ENCODE results near the gene RETN.

Gene RETN

DNA sequence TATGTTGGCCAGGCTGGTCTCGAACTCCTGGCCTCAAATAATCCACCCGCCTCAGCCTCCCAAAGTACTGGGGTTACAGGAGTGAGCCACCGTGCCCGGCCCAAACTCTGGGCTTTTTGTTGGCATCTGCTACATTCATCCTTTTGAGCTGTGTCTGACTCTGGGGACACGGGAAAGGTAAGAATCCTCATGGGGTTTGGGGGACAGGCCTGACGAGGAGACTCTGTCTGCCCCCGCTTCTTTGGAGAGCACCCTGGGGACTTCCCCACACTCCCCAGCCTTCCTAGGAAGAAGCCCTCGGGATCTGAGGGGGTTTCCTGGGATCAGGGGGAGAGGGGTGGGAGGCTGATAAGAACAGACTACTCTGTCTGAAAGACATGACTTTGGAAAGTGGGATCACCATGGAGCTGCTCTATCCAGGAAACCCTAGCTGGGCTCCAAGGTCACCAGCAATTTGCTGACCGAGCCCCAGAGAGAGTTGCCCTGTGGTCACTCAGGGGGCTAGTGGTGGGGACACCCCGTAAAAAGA lies 41.1 kb downstream of the RETN start:
- DNase-seq = no peak

GRCh38 chr19:7710616-7711015 lies 41.8 kb downstream of the RETN start:
- no peak for DNase-seq

DNA sequence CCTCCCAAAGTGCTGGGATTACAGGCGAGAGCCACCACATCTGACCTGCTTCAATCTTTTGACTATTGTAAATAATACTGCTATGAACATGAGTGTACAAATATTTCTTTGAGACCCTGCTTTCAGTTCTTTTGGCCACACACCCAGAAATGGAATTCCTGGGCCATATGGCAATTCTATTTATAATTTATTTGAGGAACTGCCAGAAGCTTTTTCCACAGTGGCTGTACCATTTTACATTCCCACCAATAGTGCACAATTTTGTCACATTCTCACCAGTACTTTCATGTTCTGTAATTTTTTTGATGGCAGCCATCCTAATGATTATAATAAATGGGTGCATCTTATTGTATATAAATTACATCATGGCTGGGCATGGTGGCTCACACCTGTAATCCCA lies 46.8 kb downstream of the RETN start:
- DNase-seq = no peak

DNA sequence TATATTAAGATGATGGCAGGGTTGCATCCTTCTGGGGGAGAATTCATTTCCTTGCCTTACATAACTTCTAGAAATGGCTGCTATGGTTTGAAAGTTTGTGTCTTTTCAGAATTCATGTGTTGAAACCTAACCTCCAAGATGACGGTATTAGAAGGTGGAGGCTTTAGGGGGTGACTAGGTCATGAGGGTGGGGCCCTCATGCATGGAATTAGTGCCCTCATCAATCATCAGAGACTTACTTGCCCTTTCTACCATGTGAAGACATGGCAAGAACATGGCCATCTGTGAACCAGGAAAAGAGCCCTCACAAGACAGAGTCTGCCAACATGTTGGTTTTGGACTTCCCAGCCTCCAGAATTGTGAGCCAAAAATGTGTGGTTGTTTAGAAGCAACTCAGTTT lies 47.9 kb downstream of the RETN start:
- no peak for DNase-seq

GRCh38 chr19:7718668-7719067 lies 49.8 kb downstream of the RETN start:
- DNase-seq = no peak

Data from NCI-H2029 treated with DMSO at 0.1 percent for 48 hours (cell line).